ENCODE measurements around the gene GRHPR.

DNA sequence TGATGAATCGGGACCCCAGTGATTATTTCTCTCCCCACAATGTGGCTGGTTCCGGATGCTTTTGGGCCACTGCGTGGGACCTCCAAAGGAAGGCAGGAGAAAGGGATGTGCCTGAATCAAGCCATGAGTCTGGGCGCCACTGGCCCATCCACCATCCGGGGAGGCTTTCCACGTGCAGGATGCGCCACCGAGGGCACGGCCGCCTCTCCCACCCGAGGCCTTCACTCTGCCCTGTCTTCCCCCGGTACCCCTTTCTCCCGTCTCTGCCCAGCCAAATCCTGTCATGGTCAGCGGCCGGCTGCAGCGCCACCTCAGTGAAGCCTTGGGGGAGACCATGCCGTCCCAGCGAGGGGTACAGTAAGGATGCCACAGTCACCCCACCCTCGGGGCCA, 43.9 kb upstream of the GRHPR start:
- TF ChIP-seq CTCF (IDR thresholded peaks at IDR 0.05) (no peak), POLR2A (IDR thresholded peaks at IDR 0.05) (no peak)
